ENCODE results near the gene PITPNM3.

Gene PITPNM3

GRCh38 chr17:6551356-6551755 lies 5.0 kb downstream of the PITPNM3 start:
- no peak for DNase-seq (ENCODE audit: low spot score)

DNA sequence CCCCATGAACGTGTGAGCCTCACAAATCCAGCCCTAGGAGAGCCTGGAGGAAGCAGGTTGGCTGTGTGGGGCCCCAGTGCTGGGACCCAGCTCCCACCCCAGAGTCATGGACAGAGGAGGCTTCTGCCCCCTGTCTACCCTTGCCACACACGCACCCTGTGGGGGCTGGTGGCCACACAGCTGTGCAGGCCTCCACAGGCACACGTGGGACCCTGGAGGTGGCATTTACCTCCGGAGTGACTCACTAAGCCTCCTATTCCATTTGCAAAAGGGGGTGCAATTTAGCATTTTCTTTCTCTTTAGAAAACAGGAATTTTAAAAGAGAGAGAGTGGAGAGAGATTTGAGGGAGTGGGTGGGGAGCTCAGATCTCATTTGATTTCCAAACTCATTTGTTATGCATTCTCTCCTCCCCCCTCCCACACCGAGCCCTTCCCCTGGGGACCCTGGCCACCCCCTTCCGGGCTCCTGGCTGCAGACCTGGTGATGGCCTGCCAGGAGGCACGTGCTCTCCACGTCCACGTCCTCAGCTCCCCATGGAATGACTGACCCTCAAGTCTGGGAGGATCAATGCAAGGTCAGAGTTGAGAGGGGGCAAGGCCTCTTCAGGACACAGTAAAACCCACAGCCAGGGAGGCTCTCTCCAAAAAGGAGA lies 6.8 kb downstream of the PITPNM3 start:
- no peak for DNase-seq (ENCODE audit: low spot score)

GRCh38 chr17:6548578-6549330 lies 7.6 kb downstream of the PITPNM3 start:
- no peak for DNase-seq (ENCODE audit: low spot score)

GRCh38 chr17:6548034-6548433 lies 8.3 kb downstream of the PITPNM3 start:
- DNase-seq (ENCODE audit: low spot score) = no peak

- DNase-seq (ENCODE audit: low spot score) = no peak
Measured at GRCh38 chr17:6547336-6547735, 9.0 kb downstream of the PITPNM3 start.

DNA sequence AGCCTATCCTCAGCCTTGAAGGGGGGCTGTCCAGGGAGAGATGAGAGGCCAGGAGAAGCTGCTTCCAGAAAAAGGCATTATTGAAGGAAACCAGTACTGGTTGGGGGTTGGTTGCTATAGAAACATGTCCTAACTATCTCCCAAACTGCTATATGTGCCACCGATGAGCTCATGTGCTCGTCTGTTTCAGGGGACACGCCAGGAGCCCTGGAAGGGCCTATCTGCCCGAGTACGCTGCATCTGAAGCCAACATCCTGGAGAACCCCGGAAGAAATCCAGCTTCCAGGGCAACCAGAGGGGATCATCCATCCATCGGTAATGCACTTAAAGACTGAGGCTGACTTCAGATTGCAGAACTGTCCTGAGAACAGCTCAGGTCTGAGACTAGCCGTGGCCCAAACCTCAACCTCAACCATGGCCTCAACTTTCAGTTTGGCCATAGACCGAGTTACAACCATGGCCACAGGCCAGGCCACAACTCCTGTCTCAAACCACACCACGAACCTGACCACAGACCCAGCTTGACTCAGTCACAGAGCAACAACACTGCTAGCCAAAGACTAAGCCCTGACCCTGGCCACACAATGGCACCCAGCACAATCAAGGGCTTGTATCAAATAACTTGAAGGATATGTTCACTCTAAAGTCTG lies 10.2 kb downstream of the PITPNM3 start:
- no peak for DNase-seq (ENCODE audit: low spot score)

- DNase-seq (ENCODE audit: low spot score) = no peak
Measured at GRCh38 chr17:6545291-6545690, 11.1 kb downstream of the PITPNM3 start.

GRCh38 chr17:6544011-6544370 lies 12.4 kb downstream of the PITPNM3 start:
- DNase-seq (ENCODE audit: low spot score) = no peak

DNA sequence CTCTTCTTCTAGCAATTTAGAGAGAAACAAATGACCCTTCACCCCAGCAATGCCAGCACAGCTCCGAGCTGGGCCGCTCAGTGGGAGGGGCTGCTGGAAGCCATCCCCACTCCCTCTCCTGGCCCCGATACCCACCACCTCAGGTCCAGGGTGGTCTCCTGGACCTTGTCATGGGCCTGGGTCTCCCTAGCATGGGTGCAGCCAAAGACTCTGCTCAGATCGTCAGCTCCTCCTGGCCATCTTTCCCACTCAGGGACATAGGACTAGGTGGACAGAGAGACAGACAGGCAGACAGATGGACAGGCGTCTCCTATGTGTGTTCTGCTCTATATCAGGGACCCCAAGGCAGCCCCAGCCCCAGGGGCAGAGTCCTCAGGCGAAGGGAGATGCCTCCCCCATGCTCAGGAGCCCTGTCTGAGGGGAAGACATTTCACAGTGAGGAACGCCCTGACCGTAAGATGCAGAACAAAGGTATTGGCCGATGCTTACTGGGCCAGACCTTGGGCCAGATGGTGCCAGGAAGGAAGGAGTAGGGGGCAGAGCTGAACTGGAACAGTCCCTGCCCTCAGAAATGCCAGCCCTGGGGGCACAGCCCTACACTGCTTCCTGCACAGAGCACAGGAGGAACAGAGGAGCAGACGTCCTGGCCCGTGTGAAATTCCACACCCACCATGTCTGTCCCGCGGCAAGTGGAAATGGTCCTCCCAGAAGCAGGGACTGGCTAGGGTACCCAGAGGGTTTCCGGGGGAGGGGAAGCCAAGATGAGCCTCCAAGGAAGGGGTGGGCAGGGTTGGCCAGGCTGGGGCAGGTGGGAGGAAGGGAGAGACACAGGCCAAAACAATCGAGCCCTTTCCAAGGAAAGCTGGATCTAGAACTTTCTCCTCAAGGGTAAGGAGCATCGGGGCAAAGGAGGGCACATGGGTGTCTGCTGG lies 13.0 kb downstream of the PITPNM3 start:
- DNase-seq (ENCODE audit: low spot score) = no peak

DNA sequence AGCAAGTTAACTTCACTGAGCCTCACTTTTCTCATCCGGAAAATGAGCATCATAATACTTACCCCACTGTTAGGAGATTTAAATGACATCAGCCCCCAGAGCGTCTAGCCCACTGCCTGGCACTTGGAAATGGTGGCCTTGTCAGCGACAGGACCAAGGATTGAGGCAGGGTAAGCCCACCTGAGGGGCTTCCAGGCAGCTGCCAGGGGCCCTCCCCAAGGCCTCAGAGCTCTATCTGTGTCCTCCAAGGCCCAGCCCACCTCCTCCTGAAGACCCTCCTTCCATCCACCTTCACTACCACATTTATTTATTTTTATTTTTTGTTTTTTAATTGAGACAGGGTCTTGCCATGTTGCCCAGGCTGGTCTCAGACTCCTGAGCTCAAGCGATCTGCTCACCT lies 13.8 kb downstream of the PITPNM3 start:
- DNase-seq (ENCODE audit: low spot score) = no peak

DNA sequence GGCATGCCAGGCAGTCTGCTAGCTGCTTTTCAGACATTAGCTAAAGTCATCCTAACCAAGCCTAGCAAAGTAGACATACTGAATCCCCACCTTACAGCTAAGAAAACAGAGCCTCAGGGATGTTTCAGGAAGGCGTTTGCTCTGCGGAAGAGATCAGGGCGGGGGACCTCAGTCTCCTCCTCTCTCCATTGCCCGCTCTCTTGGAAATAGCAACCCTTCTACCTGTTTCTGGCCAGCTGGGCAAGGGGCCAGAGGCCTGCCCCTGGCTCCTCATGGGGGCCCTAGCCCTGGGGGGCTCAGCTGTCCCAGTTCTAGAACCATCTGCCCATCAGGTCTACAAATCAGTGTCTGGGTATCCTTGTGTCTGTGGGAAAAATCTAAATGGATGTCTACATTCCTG lies 14.5 kb downstream of the PITPNM3 start:
- DNase-seq (ENCODE audit: low spot score) = no peak

DNA sequence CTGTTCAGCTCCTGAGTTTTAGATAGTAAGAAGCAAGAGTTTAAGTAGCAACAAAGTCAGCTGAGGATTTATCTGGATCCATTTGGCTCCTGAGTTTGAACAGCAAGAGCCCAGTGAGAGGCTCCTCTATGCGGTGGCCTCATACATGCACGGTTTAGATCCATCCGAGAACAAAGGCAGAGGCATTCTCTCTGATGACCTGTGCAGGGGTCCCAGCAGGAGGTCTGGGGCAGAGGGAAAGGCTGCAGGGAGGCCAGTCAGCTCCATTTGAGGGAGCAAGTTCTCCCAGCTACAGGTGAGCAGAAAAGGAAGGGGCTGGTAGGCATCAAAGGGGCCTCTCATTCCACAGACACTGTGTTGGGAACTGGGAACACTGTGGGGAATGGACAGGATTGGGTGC lies 16.5 kb downstream of the PITPNM3 start:
- DNase-seq (ENCODE audit: low spot score) = no peak

GRCh38 chr17:6536566-6537065 lies 19.7 kb downstream of the PITPNM3 start:
- DNase-seq (ENCODE audit: low spot score) = no peak

DNA sequence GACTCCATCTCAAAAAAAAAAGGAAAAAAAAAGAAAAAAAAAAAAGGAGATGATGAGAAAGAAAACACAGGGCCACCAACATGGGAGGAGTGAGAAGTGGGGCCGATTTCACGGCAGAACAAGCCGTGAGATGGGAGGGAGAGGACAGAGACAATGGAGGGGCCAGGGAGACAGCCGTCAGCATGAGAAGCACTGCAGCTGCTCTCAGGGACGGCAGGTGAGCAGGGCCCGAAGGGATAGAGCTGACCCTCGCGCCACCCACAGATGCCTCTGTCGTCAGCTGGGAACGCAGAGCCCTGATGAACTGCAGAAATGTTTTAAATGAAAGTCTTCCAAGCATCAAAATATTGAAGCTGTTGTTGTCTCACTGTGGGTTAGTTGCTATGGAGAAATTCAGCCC lies 20.3 kb downstream of the PITPNM3 start:
- no peak for DNase-seq (ENCODE audit: low spot score)

GRCh38 chr17:6534846-6535514 lies 21.4 kb downstream of the PITPNM3 start:
- no peak for DNase-seq (ENCODE audit: low spot score)

DNA sequence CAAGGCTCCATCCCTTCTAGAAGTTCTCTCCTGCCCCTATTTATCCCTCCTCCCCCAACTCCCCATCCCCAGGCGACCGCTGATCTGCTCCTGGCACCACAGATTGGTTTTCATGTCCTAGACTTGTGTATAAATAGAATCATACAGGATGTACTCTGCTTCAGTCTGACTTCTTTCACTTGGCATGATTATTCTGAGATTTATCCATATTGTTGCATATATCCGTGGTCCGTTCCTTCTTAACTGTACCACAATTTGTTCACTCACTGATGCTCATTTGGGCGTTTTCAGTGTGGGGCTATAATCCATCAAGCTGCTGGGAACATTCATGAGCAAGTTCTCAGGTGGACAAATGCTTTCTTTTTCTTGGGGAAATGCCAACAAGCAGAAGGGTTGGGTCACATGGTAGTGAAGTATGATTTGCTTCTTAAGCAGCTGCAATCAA lies 23.9 kb downstream of the PITPNM3 start:
- no peak for DNase-seq (ENCODE audit: low spot score)

DNA sequence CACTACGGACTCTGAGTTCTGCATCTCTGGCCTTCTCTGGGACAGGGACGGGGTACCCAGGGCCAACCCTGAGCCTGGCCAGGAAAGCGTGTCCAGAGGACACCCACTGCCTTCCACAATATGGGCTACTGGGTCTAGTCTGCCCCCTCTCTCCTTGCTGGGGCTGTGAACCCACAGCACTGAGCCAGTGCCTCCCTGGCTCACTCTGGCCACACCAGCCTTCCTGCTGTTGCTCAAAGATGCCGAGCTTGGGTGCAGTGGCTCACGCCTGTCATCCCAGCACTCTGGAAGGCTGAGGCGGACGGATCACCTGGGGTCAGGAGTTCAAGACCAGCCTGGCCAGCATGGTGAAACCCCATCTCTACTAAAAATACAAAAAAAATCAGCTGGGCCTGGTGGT lies 24.8 kb downstream of the PITPNM3 start:
- no peak for DNase-seq (ENCODE audit: low spot score)

GRCh38 chr17:6530324-6530920 lies 25.9 kb downstream of the PITPNM3 start:
- no peak for DNase-seq (ENCODE audit: low spot score)

DNA sequence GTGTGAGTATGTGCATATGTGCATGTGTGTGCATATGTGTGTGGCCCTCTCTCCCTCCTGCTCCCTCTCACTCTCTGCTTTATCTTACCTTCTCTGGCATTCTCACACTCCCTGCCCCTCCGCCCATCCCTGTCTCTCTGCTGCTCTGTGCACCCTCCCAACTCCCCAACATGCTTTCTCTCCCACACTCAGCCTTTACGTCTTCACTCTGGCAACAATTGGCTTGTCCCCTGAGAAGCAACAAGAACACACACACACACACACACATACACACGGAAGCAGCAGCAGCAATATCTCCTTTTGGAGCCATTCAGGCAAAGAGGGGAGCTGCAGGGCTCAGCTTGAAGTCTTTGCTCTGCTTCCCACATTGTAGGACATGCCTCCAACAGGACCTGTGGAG lies 27.8 kb downstream of the PITPNM3 start:
- DNase-seq (ENCODE audit: low spot score) = no peak

DNA sequence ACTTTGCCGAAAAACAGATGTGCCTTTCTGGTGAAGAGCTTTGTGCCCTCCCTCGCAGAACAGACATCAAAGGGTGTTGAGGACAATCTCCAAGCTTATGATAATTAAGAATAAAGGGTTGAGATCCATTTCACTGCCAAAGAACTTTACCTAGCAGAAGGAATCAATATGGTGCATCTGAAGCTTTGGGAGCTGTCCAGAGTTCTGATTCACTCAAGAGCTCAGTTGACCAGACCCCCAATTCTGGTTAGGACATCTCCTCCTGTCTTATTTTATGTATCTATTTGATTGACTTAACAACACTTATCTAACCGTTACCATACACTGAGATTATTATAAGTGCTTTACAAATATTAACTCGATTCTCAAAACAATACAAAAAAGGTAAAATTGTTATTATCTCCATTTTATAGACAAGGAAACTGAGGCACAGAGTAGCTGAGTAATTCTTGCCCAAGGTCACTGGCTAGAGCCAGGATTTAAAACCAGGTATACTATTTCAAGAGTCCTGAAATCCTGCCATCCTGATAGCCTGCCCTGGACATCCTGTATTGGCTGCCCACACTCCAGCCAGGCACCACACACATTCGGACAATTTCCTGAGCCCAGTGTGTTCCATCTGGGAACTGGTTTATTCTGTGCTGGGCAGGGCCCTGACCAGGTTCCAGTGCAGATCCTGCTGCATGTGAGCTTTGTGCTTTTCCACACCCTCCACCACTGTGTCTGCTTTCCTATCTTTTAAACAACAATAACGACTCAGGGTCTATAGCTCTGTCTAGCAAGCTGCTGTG lies 29.8 kb downstream of the PITPNM3 start:
- no peak for DNase-seq (ENCODE audit: low spot score)

Measured in HuH-7 (cell line).